Measurements from ENCODE around the gene PRKN.

The PRKN gene

GRCh38 chr6:162435071-162435470 lies 292.5 kb downstream of the PRKN start:
- DNase-seq: no peak

- no peak for DNase-seq
These were observed 306.6 kb downstream of the PRKN start for GRCh38 chr6:162421004-162421403.

DNA sequence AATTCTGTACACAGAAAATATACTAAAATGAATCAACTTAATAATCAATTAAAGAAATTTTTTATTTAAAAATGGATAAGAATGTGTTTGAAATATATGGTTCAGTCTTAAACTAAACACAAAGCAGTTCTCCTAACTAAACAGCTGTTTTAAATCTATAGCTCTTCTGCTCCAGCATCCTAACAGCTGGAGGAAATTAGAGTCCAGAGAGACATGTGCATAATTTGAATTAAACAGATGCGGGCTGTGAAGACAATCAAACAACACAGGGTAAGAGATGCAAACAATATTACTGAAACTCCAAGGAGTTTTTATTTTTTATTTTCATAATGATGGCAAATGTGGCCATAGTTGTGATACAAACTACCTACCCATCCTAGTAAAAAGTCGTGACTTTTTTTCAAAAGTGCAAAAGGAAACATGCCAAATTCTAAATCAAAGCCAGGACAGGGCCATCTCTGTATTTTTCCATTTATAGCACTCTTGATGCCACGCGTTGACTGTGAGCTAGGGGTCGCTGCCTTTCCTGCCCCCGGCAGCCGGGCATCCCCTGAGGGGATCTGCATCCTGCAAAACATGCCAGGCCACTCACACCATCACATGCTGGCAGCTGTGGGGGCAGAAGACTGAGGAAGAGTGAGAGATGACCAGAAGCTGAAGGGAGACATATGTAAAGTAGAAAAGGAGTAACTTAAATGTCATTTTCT lies 310.6 kb downstream of the PRKN start:
- peak; percentile 46 for DNase-seq

- DNase-seq: no peak
These were observed 311.3 kb downstream of the PRKN start for GRCh38 chr6:162416307-162416706.

GRCh38 chr6:162409741-162410691 lies 317.6 kb downstream of the PRKN start:
- DNase-seq: no peak

- no peak for DNase-seq
These were observed 318.6 kb downstream of the PRKN start for GRCh38 chr6:162408826-162409535.

GRCh38 chr6:162404951-162405350 lies 322.6 kb downstream of the PRKN start:
- DNase-seq: no peak

- no peak for DNase-seq
These were observed 324.5 kb downstream of the PRKN start for GRCh38 chr6:162403031-162403430.

GRCh38 chr6:162395181-162395580 lies 332.4 kb downstream of the PRKN start:
- DNase-seq: no peak

DNA sequence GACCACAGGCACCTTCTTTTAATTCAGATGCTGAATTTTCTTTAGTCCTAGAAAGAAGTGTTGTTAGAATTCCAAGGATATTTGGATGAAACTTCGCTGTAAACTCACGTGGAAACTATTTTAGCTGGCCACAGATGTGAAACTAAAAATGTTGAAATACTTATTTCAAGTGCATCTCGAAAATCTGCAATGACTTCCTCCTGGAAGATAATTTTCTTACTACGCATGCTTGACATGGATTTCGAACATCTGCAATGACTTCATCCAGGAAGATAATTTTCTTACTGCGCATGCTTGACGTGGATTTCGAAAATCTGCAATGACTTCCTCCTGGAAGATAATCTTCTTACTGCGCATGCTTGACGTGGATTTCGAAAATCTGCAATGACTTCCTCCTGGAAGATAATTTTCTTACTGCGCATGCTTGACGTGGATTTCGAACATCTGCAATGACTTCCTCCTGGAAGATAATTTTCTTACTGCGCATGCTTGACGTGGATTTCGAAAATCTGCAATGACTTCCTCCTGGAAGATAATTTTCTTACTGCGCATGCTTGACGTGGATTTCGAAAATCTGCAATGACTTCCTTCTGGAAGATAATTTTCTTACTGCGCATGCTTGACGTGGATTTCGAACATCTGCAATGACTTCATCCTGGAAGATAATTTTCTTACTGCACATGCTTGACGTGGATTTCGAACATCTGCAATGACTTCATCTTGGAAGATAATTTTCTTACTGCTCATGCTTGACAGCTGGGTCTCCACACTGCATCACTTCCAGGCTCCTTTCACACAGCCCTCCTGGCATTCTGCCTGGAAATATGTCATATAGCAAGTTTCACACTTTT lies 336.4 kb downstream of the PRKN start:
- peak; percentile 70 for DNase-seq

DNA sequence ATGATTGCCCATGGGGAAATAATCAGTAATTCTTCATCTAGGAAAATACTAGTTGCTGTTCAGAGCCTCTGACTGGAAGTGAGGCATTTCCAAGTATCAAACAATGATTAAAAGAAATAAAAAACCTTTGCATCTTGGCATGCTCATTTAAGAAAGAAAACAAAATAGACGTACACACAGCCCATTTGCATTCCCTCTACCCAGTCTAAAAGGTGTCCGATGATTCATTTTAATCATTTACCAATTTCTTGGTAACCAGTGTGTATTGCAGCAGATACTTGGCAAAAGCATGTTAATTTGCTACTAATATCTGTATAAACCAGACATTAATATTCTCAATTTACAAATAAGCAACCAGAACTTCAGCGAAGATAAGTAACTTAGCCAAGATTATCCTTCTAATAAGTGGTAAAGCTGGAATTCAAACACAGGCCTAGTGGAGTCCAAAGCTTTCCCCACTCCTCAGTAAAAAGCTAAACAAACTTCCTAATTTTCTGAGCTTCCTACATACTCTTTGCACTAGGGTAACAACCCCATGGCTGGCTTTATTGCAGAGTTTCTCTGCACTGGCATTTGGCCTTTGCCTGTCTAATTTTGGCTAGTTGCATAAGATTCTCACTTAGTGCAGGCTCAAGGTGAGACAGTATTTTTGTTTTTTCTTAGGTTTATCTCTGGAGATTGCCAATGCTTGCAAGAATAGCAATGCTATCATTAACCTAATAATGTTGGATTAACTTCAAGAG lies 338.1 kb downstream of the PRKN start:
- no peak for DNase-seq

- no peak for DNase-seq
These were observed 339.2 kb downstream of the PRKN start for GRCh38 chr6:162388383-162388777.

GRCh38 chr6:162387718-162388382 lies 339.7 kb downstream of the PRKN start:
- DNase-seq: no peak

DNA sequence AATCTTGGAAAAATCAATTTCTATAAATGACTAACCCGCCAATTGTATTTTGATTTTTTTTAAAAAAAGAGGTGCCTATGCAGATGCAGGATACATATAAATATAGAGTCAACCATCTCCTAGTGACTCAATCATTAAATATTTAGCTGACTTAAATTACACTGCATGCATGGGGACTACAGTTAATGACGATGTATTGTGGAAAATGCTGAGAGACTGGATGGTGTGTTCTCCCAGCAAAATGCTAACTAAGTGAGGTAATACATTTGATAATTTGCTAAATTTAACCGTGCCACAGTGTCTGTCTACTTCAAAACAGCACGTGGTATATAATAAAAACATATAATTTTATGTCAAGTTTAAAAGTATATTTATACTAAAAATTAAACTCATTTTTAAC lies 341.6 kb downstream of the PRKN start:
- no peak for DNase-seq

GRCh38 chr6:162379757-162380409 lies 347.7 kb downstream of the PRKN start:
- DNase-seq: no peak

- no peak for DNase-seq
These were observed 349.8 kb downstream of the PRKN start for GRCh38 chr6:162377735-162378134.

DNA sequence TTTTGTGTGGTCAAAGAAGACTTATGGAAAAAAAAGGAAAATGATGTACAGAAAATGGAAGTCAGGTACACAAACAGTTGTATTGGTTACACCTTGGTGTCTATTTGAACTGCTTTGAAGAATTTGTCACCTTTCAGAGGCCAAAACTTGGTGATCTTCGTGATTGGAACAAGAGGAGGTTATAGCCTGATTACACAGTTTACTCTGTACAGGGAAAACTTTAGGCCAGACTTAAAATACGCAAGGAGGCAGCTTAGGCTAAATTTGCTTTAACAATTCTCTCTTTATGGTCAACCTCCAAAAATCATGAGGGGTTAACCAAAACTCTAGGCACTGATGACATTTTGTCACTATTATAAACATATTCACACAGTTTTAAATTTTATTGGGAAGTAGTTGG lies 353.7 kb downstream of the PRKN start:
- no peak for DNase-seq

DNA sequence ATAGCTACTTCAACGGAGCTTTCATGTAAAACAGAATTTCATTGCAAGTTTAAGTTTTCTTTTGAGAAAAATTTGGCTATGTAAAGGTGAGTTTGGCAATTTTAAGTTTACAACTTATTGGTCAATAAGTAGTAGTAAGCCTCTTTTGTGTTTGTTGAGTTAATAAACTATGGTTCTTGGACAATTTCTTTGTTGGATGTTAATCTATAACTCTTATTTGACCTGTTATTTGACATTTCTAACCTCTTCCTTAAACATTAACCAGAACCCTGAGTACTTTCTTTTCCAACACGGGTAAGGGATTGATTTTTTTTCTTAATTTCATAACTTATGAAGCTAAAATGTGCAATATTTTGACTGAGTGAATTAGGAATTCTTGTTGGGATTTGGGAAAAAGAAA lies 354.4 kb downstream of the PRKN start:
- no peak for DNase-seq

GRCh38 chr6:162372106-162372505 lies 355.5 kb downstream of the PRKN start:
- no peak for DNase-seq

DNA sequence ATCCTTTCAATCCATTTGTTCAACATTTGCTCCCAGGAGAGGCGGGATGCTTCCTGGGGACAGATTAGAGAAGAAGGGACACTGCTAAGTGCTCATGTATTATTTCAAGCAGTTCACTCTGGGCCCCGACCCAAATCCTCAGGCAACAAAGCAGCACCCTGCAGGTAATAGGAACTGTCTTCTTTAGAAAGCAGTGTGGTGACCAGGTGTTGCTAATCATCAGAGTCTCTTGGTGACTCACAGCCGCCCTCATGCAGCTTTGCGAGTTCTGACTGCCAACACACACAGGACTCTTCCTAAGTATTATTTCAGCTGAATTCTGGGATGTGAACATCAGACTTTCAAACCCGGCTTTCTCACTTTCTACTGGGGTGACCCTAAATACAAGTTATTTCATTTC lies 356.4 kb downstream of the PRKN start:
- no peak for DNase-seq

DNA sequence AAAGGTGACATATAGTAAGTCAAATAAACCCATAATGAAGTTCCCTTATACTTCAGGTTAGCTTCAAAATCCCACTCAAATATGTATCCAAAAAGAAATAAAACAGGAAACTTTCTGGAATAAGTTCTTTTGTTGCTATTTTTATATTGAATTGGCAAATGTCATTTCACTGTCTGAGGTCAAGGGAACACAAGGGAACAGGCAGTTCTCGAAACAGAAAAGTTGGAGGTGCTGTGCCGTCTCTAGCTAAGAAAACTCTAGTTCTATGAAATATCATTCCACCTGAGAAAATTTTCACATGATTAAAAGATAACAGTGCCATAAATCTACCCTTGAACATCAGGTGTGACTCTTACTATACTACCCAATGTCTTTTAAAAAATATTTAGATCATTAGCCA lies 358.5 kb downstream of the PRKN start:
- DNase-seq: no peak

Measured in right forelimb (tissue), 1 donor.